ENCODE measurements around the gene BCAS1. TPM values are rescaled to one million over a fixed set of nuclear protein-coding genes. Genes with fewer than 3 reads are reported as not detected.

BCAS1 gene
- total RNA-seq, 1 donor from 2014 or later: 0.81 TPM

GRCh38 chr20:53960579-53961272 lies 109.7 kb downstream of the BCAS1 start:
- Histone ChIP-seq H3K9me3 (no peaks in the 10 kb centered on the region), H3K4me3 (no peak overlapping the region), H3K27me3 (no peaks in the 10 kb centered on the region), H3K36me3 (no peaks in the 10 kb centered on the region), H3K27ac (no peak overlapping the region), H3K4me1 (no peaks in the 10 kb centered on the region)
- ATAC-seq (no peak), DNase-seq (no peak)
- intact Hi-C loops (cut with DNase I): no loop called here
- no peak for TF ChIP-seq CTCF (IDR thresholded peaks at IDR 0.05)

DNA sequence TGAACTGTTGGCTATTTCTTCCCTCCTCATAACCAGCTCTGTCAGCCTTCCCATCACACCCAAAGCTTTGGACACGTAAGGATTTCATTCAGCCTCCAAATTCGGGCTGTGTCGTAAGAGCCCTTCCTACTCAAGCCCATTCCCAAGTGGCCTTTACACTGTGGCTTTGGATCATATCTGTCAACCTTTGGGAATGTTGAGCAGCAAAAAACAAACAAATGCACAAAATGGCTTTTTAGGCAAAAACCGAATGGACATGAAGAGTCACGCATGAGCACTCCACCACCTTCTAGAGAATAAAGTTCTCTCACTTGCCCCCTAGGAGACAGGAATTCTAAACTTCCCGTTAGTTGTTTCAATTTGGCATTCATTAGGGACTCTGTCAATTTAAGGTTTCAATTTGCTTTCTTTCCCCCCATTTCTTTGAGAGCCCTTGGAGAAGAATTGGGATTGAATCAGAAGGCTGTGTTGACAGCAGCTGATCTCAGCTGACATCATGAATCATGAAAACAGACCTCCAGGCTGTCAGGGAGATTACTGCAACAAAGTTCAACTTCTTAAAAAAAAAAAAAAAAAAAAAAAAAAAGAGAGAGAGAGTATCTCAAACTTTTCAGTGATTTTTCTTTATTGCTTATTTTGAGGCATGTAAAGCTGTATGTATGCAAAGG lies 110.3 kb downstream of the BCAS1 start:
- intact Hi-C loops (cut with DNase I): no loop called here
- Histone ChIP-seq H3K4me3 (no peak overlapping the region), H3K9me3 (no peaks in the 10 kb centered on the region), H3K36me3 (no peaks in the 10 kb centered on the region), H3K27ac (no peak overlapping the region), H3K4me1 (no peaks in the 10 kb centered on the region), H3K27me3 (no peaks in the 10 kb centered on the region)
- DNase-seq (no peak), ATAC-seq (no peak)
- no peak for TF ChIP-seq CTCF (IDR thresholded peaks at IDR 0.05)

- TF ChIP-seq CTCF (IDR thresholded peaks at IDR 0.05): no peak
- H3K4me1 ChIP-seq: no peaks in the 10 kb centered on the region
- no peak overlapping the region for H3K27ac ChIP-seq
- ATAC-seq: no peak
- intact Hi-C loops (cut with DNase I): no loop called here
- DNase-seq: no peak
- H3K9me3 ChIP-seq: no peaks in the 10 kb centered on the region
- H3K27me3 ChIP-seq: no peaks in the 10 kb centered on the region
- H3K36me3 ChIP-seq: no peaks in the 10 kb centered on the region
- no peak overlapping the region for H3K4me3 ChIP-seq
Measured at GRCh38 chr20:53958260-53958659, 112.1 kb downstream of the BCAS1 start.

GRCh38 chr20:53957451-53958172 lies 112.8 kb downstream of the BCAS1 start:
- TF ChIP-seq CTCF (IDR thresholded peaks at IDR 0.05): no peak
- H3K4me1 ChIP-seq: no peaks in the 10 kb centered on the region
- H3K27ac ChIP-seq: no peak overlapping the region
- H3K9me3 ChIP-seq: no peaks in the 10 kb centered on the region
- no peak overlapping the region for H3K4me3 ChIP-seq
- no peaks in the 10 kb centered on the region for H3K36me3 ChIP-seq
- intact Hi-C loops (cut with DNase I): no loop called here
- no peaks in the 10 kb centered on the region for H3K27me3 ChIP-seq
- DNase-seq (no peak), ATAC-seq (no peak)

- Histone ChIP-seq H3K4me3 (no peak overlapping the region), H3K9me3 (no peaks in the 10 kb centered on the region), H3K36me3 (no peaks in the 10 kb centered on the region), H3K27ac (no peak overlapping the region), H3K27me3 (no peaks in the 10 kb centered on the region), H3K4me1 (no peaks in the 10 kb centered on the region)
- DNase-seq: no peak
- no peak for TF ChIP-seq CTCF (IDR thresholded peaks at IDR 0.05)
- intact Hi-C loops (cut with DNase I): no loop called here
- no peak for ATAC-seq
Measured at GRCh38 chr20:53956013-53956715, 114.2 kb downstream of the BCAS1 start.

Data from upper lobe of right lung (tissue), 1 donor.